ENCODE measurements around the gene EEIG1. TPM values are rescaled to one million over a fixed set of nuclear protein-coding genes. Genes with fewer than 3 reads are reported as not detected.

EEIG1 gene
- 2.6 and 2.7 TPM in 2 replicates for total RNA-seq

GRCh38 chr9:127980706-127981558 is at the start of gene EEIG1:
Gene EEIG1, minus strand, starts transcription at chr9:127980989. Its CDS starts 852 bp downstream, at chr9:127980137.

GRCh38 chr9:127937388-127938297 is 43.1 kb downstream of the EEIG1 start, which contains the start of gene DPM2:
Gene DPM2, minus strand, starts transcription at chr9:127937854. Its CDS starts 34 bp downstream, at chr9:127937820.

Other genes starting within 250 kb of the EEIG1 start
- gene TOR2A, start 245.7 kb downstream of the EEIG1 start, total RNA-seq, result 9.9 and 16.0 TPM in 2 replicates
- 0.15 and 0.23 TPM in 2 replicates for gene SH2D3C, start 202.3 kb downstream of the EEIG1 start, total RNA-seq
- 25.4 and 28.7 TPM in 2 replicates for gene CDK9, start 195.0 kb downstream of the EEIG1 start, total RNA-seq
- gene FPGS, start 178.1 kb downstream of the EEIG1 start, total RNA-seq, result 74.0 and 76.5 TPM in 2 replicates
- gene ENG, start 126.3 kb downstream of the EEIG1 start, total RNA-seq, result 6.2 and 9.6 TPM in 2 replicates
- gene AK1, start 103.3 kb downstream of the EEIG1 start, total RNA-seq, result 34.4 and 45.3 TPM in 2 replicates
- gene ST6GALNAC6, start 81.4 kb downstream of the EEIG1 start, total RNA-seq, result 25.8 and 35.7 TPM in 2 replicates
- 36.4 and 42.8 TPM in 2 replicates for gene ST6GALNAC4, start 63.9 kb downstream of the EEIG1 start, total RNA-seq
- 10.2 and 21.9 TPM in 2 replicates for gene PIP5KL1, start 50.2 kb downstream of the EEIG1 start, total RNA-seq
- 13.4 and 20.5 TPM in 2 replicates for gene DPM2, start 43.1 kb downstream of the EEIG1 start, total RNA-seq
- gene NAIF1, start 86.3 kb upstream of the EEIG1 start, total RNA-seq, result 6.4 and 8.1 TPM in 2 replicates
- 7.3 and 8.0 TPM in 2 replicates for gene SLC25A25, start 87.2 kb upstream of the EEIG1 start, total RNA-seq
- gene PTGES2, start 146.7 kb upstream of the EEIG1 start, total RNA-seq, result 60.0 and 75.4 TPM in 2 replicates
- gene LCN2, start 168.5 kb upstream of the EEIG1 start, total RNA-seq, result 8.8 and 22.4 TPM in 2 replicates
- 223 and 319 TPM in 2 replicates for gene BBLN, start 179.3 kb upstream of the EEIG1 start, total RNA-seq
- 48.4 and 49.0 TPM in 2 replicates for gene CIZ1, start 210.6 kb upstream of the EEIG1 start, total RNA-seq
- 0.16 and 0.27 TPM in 2 replicates for gene DNM1, start 222.4 kb upstream of the EEIG1 start, total RNA-seq